Testis (tissue), 2 donors: ENCODE results near the gene TESK2.

Experiments used
- CTCF ChIP-seq, 3 experiments: fragments of 450-650 bp in 2 of 3; fragments of 200-600 bp in 1 of 3; sonication (generic) in 1 of 3; IDR thresholded peaks; one replicate each; pipeline ENCODE4 v1.5.1; 2016 to 2019; ENCODE audit warnings: antibody characterized with exemption in 3 of 3, mild to moderate bottlenecking in 2 of 3, moderate library complexity in 1 of 3
- POLR2A ChIP-seq: fragments of 450-650 bp; IDR thresholded peaks from one replicate; pipeline ENCODE4 v1.6.1; 2017; ENCODE audit warnings: antibody characterized with exemption, mild to moderate bottlenecking, moderate library complexity

- no peak for TF ChIP-seq POLR2A
- TF ChIP-seq CTCF (IDR thresholded peaks at IDR 0.05): no peak
These were observed 97.2 kb downstream of the TESK2 start for GRCh38 chr1:45393718-45394302.
